ENCODE results near the gene CCDC91. TPM values are rescaled to one million over a fixed set of nuclear protein-coding genes. Genes with fewer than 3 reads are reported as not detected.

Gene CCDC91
- total and polyA plus RNA-seq, 9 of the 15 experiments (the other 6 are each of a cell fraction or from before 2014, with no cell fraction given), result 10.1 to 31.1 (median 26.3) TPM

DNA sequence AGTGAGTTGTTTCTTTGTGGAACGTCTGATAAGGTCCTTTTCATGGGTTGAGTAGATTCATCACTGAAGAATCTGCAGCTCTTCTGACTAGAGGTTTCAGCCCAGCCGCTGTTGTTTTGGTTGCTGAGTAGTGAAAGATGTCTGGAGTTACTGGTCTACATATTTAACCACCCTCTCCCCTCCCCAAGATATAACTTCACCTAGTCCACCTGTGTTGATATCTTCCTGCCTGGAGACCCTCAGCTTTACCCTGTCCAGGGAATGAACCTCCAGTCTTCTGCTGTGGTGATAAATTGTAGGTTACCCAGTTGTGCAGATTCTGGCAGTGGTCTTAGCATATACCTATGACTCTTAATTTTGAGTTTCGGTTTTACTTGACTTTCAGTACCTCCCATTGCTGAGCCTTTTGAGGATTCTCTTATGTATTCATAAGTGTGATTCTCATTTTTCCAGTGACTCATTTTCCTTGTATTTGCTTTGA lies 62.9 kb downstream of the CCDC91 start (continued):
- no peak for TF ChIP-seq ZNF274 (IDR thresholded peaks at IDR 0.05; ENCODE audit: borderline replicate concordance, low read depth, low read length)
- TF ChIP-seq PURB (CRISPR knock-in tag; IDR thresholded peaks at IDR 0.05; ENCODE audit: low read depth), result no peak
- no peak for TF ChIP-seq TBP (optimal IDR thresholded peaks at IDR 0.05; ENCODE audit: low read depth, low read length)

DNA sequence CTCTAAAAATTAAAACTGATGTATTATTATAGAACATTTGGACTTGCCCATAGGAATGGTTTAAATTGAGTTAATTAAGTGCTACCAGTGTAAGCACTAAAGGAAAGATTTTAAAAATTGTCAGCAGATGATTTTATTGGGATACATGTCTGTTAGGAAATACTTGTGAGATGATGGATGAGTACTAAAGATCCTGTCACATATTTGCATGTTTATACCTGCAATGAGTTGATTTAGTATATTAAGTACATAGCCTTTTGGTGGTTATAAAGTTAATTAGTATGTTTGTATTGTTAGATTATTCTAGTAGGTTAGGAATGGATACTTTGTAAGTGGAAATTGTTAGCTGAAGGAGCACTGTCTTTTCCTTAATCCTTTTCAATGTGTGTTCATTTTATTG lies 67.2 kb downstream of the CCDC91 start:
- no peak for FAIRE-seq
- TF ChIP-seq, protein P1, sequence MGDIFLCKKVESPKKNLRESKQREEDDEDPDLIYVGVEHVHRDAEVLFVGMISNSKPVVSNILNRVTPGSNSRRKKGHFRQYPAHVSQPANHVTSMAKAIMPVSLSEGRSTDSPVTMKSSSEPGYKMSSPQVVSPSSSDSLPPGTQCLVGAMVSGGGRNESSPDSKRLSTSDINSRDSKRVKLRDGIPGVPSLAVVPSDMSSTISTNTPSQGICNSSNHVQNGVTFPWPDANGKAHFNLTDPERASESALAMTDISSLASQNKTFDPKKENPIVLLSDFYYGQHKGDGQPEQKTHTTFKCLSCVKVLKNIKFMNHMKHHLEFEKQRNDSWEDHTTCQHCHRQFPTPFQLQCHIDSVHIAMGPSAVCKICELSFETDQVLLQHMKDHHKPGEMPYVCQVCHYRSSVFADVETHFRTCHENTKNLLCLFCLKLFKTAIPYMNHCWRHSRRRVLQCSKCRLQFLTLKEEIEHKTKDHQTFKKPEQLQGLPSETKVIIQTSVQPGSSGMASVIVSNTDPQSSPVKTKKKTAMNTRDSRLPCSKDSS (IDR thresholded peaks at IDR 0.05; ENCODE audit: low read depth, partially characterized antibody), result no peak
- no peak for TF ChIP-seq ZNF12 (CRISPR knock-in tag; IDR thresholded peaks at IDR 0.05)
- TF ChIP-seq KHSRP (IDR thresholded peaks at IDR 0.05), result no peak
- no peak for TF ChIP-seq TARDBP (IDR thresholded peaks at IDR 0.05)
- TF ChIP-seq ADNP (tag; IDR thresholded peaks at IDR 0.05), result no peak
- TF ChIP-seq CC2D1A (IDR thresholded peaks at IDR 0.05), result no peak
- TF ChIP-seq ZFP36 (IDR thresholded peaks at IDR 0.05; ENCODE audit: low read depth, low read length, partially characterized antibody), result no peak
- no peak for TF ChIP-seq JUNB (CRISPR knock-in tag; conservative IDR thresholded peaks at IDR 0.05)
- TF ChIP-seq, protein P2, sequence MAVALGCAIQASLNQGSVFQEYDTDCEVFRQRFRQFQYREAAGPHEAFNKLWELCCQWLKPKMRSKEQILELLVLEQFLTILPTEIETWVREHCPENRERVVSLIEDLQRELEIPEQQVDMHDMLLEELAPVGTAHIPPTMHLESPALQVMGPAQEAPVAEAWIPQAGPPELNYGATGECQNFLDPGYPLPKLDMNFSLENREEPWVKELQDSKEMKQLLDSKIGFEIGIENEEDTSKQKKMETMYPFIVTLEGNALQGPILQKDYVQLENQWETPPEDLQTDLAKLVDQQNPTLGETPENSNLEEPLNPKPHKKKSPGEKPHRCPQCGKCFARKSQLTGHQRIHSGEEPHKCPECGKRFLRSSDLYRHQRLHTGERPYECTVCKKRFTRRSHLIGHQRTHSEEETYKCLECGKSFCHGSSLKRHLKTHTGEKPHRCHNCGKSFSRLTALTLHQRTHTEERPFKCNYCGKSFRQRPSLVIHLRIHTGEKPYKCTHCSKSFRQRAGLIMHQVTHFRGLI (CRISPR knock-in tag; IDR thresholded peaks at IDR 0.05), result no peak
- TF ChIP-seq ESRRB (CRISPR knock-in tag; IDR thresholded peaks at IDR 0.05; ENCODE audit: borderline replicate concordance), result no peak
- no peak for TF ChIP-seq POLR2G (IDR thresholded peaks at IDR 0.05; ENCODE audit: low read depth, low read length)
- TF ChIP-seq KLF6 (CRISPR knock-in tag; IDR thresholded peaks at IDR 0.05; ENCODE audit: borderline replicate concordance), result no peak

More for the DNA sequence above, 67.2 kb downstream of the CCDC91 start:
- H3K4me2 ChIP-seq (ENCODE audit: insufficient read depth, low read length), result no peak overlapping the region
- in situ Hi-C loops (cut with MboI) (no loop called here), intact Hi-C loops (cut with micrococcal nuclease) (no loop called here)
- ATAC-seq (no peak), DNase-seq (ENCODE audit: extremely low read depth in 1 of 4, low spot score in 3 of 4) (no peak)
- H3K9me1 ChIP-seq (ENCODE audit: control insufficient read depth, insufficient read depth, low read length), result no peaks in the 10 kb centered on the region
- H3K36me3 ChIP-seq (ENCODE audit: control insufficient read depth, insufficient read depth, low read length), result peaks cover 2% of the 10 kb centered on the region; the same call in 1 of the 3 replicates
- H3K9me3 ChIP-seq (replicated peaks; ENCODE audit: control insufficient read depth, insufficient read depth, low read depth, low read length), result no peaks in the 10 kb centered on the region
- CTCF ChIA-PET (ENCODE audit: low intra/inter-chr PET ratio), result no interaction called here
- POLR2A ChIA-PET, result interaction anchor here (0.6 to 1.5 kb wide), 2 partner anchors 8 to 785 kb away, joined by 4 to 5 read pairs; no protein-coding TSS in a partner anchor
- H3K4me3 ChIP-seq, result no peak overlapping the region
- H3K79me2 ChIP-seq (ENCODE audit: control insufficient read depth, insufficient read depth, low read length), result peaks cover 8% of the 10 kb centered on the region; the same call in 2 of the 3 replicates
- H3K27ac ChIP-seq (ENCODE audit: extremely low read depth, low read depth, low read length), result no peak overlapping the region
- H3K27me3 ChIP-seq (ENCODE audit: control insufficient read depth in 2 of 2, insufficient read depth in 2 of 2, low read length in 2 of 2), result no peaks in the 10 kb centered on the region
- no TSS peak for BruUV-seq (replicated peaks)
- peaks cover 0 to 4% of the 10 kb centered on the region in 2 experiments; a peak in 2 of 5 replicates for H3K4me1 ChIP-seq (replicated peaks in 1 of 2; ENCODE audit: control insufficient read depth in 2 of 2, insufficient read depth in 2 of 2, low read length in 2 of 2)
- no peaks in the 10 kb centered on the region for H4K20me1 ChIP-seq (replicated peaks; ENCODE audit: control insufficient read depth, insufficient read depth, low read length)
- no peak overlapping the region for H3K9ac ChIP-seq (ENCODE audit: insufficient read depth in 1 of 2, low read depth in 2 of 2, low read length in 2 of 2)
- no peak overlapping the region for H2AFZ ChIP-seq (ENCODE audit: low read depth, low read length)
